H1 (cell line): ENCODE data around the gene PLEKHH3. TPM values are rescaled to one million over a fixed set of nuclear protein-coding genes. Genes with fewer than 3 reads are reported as not detected.

Experiments
- CTCF ChIA-PET: fragments of 300-600 bp; sonication (Branson Sonifier 250); formaldehyde crosslinking; loops from one replicate; lab custom pipeline; 2021; ENCODE audit not compliant: partially characterized antibody; lab: Charles Lee
- POLR2A ChIA-PET: fragments of 300-600 bp; sonication (Branson Sonifier 250); formaldehyde crosslinking; loops from one replicate; lab custom pipeline; 2021; ENCODE audit warnings: inconsistent platforms; ENCODE audit not compliant: partially characterized antibody; lab: Charles Lee
- DNase-seq, 2 experiments: peaks; one replicate each; pipeline versions ENCODE4 v3.0.0 to v3.0.0-alpha.2; 2010 to 2022; ENCODE audit warnings: low spot score in 2 of 2, low read depth in 1 of 2, mixed read lengths in 1 of 2
- FAIRE-seq: peaks from 2 replicates; lab custom pipeline; 2011; peaks lifted over from hg19 to GRCh38; lab: Jason Lieb, UNC
- H2AFZ ChIP-seq: 2 replicates; pipeline ENCODE4 v1.8.1; 2012; ENCODE audit warnings: low read length, inconsistent platforms
- H2AK5ac ChIP-seq: 2 replicates; pipeline ENCODE4 v1.6.1; 2013; ENCODE audit warnings: low read depth, low read length
- H2BK120ac ChIP-seq: replicated peaks from 2 replicates; pipeline ENCODE3; 2013; ENCODE audit warnings: low read depth, low read length, inconsistent platforms
- H2BK12ac ChIP-seq: 2 replicates; pipeline ENCODE4 v1.6.1; 2013; ENCODE audit warnings: low read depth, low read length
- H2BK15ac ChIP-seq: 2 replicates; pipeline ENCODE4 v1.6.1; 2013; ENCODE audit warnings: low read length
- H2BK20ac ChIP-seq: 2 replicates; pipeline ENCODE4 v1.6.1; 2013; ENCODE audit warnings: low read length
- H2BK5ac ChIP-seq: 2 replicates; pipeline ENCODE4 v1.6.1; 2013; ENCODE audit warnings: low read depth, low read length
- H3K14ac ChIP-seq: 2 replicates; pipeline ENCODE4 v1.6.1; 2013; ENCODE audit warnings: inconsistent platforms; ENCODE audit not compliant: insufficient read length
- H3K18ac ChIP-seq: 2 replicates; pipeline ENCODE4 v1.6.1; 2013; ENCODE audit warnings: low read length; ENCODE audit errors: extremely low read depth
- H3K23ac ChIP-seq: 2 replicates; pipeline ENCODE4 v1.6.1; 2013; ENCODE audit warnings: inconsistent platforms; ENCODE audit not compliant: insufficient read length
- H3K23me2 ChIP-seq: 2 replicates; pipeline ENCODE4 v1.6.1; 2013; ENCODE audit warnings: low read depth, low read length
- H3K27ac ChIP-seq: 2 replicates; pipeline ENCODE4 v1.6.1; 2011; ENCODE audit warnings: low read depth, low read length, inconsistent platforms
- H3K27me3 ChIP-seq, 4 experiments: replicated peaks in 1 of 4; 1 replicate in 1 of 4; 2 replicates in 3 of 4; pipeline versions ENCODE4 v1.6.1 to v1.8.1; 2011 to 2013; ENCODE audit warnings: low read length in 3 of 4, mild to moderate bottlenecking in 3 of 4, inconsistent platforms in 2 of 4, mixed read lengths in 2 of 4, moderate library complexity in 1 of 4; ENCODE audit not compliant: control insufficient read depth in 3 of 4, insufficient read depth in 3 of 4; ENCODE audit errors: extremely low read depth in 1 of 4
- H3K36me3 ChIP-seq, 4 experiments: 2 replicates each; pipeline versions ENCODE4 v1.6.1 to v1.8.1; 2011 to 2013; ENCODE audit warnings: mild to moderate bottlenecking in 4 of 4, low read length in 3 of 4, moderate library complexity in 2 of 4, control low read depth in 1 of 4, inconsistent platforms in 1 of 4; ENCODE audit not compliant: insufficient read depth in 4 of 4, control insufficient read depth in 2 of 4
- H3K4ac ChIP-seq: replicated peaks from 2 replicates; pipeline ENCODE3; 2013; ENCODE audit warnings: low read length, low read depth, mixed read lengths, inconsistent platforms; ENCODE audit not compliant: insufficient read length
- H3K4me1 ChIP-seq, 4 experiments: replicated peaks in 1 of 4; 1 replicate in 1 of 4; 2 replicates in 3 of 4; pipeline versions ENCODE4 v1.6.1 to v1.8.1; 2011 to 2013; ENCODE audit warnings: low read length in 3 of 4, inconsistent platforms in 2 of 4, mixed read lengths in 1 of 4; ENCODE audit not compliant: insufficient read depth in 4 of 4, control insufficient read depth in 3 of 4
- H3K4me2 ChIP-seq, 2 experiments: 2 replicates each; pipeline versions ENCODE4 v1.6.1 to v1.8.1; 2011 to 2013; ENCODE audit warnings: low read depth in 2 of 2, low read length in 2 of 2, control low read depth in 1 of 2, inconsistent platforms in 1 of 2, mild to moderate bottlenecking in 1 of 2; ENCODE audit not compliant: insufficient read depth in 1 of 2
- H3K4me3 ChIP-seq, 4 experiments: fragments of 200-600, 300-600 bp in 1 of 4; sonication (generic), shearing (Covaris generic), sonication (Bioruptor Twin) in 1 of 4; 2 replicates each; pipeline versions ENCODE4 v1.5.1 to v1.8.1; 2011 to 2016; ENCODE audit warnings: low read length in 4 of 4, low read depth in 3 of 4, control low read depth in 2 of 4, inconsistent platforms in 2 of 4, mild to moderate bottlenecking in 2 of 4, mixed read lengths in 1 of 4, moderate library complexity in 1 of 4; ENCODE audit not compliant: insufficient read depth in 2 of 4; ENCODE audit errors: extremely low read depth in 1 of 4
- H3K56ac ChIP-seq: replicated peaks from 2 replicates; pipeline ENCODE3; 2013; ENCODE audit warnings: low read depth, mild to moderate bottlenecking, mixed read lengths, low read length, inconsistent platforms; ENCODE audit not compliant: insufficient read length
- H3K79me1 ChIP-seq: 2 replicates; pipeline ENCODE4 v1.6.1; 2013; ENCODE audit warnings: low read depth, low read length, control low read depth
- H3K79me2 ChIP-seq, 2 experiments: 2 replicates each; pipeline versions ENCODE4 v1.6.1 to v1.8.1; 2012 to 2013; ENCODE audit warnings: low read length in 2 of 2, mild to moderate bottlenecking in 2 of 2, inconsistent platforms in 1 of 2; ENCODE audit not compliant: insufficient read depth in 2 of 2, control insufficient read depth in 1 of 2
- H3K9ac ChIP-seq, 4 experiments: replicated peaks in 1 of 4; 1 replicate in 1 of 4; 2 replicates in 3 of 4; pipeline versions ENCODE4 v1.6.1 to v1.8.1; 2011 to 2013; ENCODE audit warnings: low read depth in 3 of 4, low read length in 3 of 4, control low read depth in 2 of 4, mild to moderate bottlenecking in 2 of 4, moderate library complexity in 2 of 4, inconsistent platforms in 1 of 4; ENCODE audit errors: extremely low read depth in 1 of 4
- H3K9me3 ChIP-seq, 2 experiments: 2 replicates each; pipeline versions ENCODE4 v1.6.1 to v1.8.1; 2012 to 2013; ENCODE audit warnings: mild to moderate bottlenecking in 2 of 2, moderate library complexity in 2 of 2, control low read depth in 1 of 2, inconsistent platforms in 1 of 2, low read depth in 1 of 2, low read length in 1 of 2, mixed read lengths in 1 of 2; ENCODE audit not compliant: insufficient read depth in 2 of 2
- H4K20me1 ChIP-seq, 2 experiments: replicated peaks in 1 of 2; 2 replicates each; pipeline versions ENCODE3 to v1.8.1; 2011 to 2013; ENCODE audit warnings: inconsistent platforms in 2 of 2, low read length in 2 of 2, mild to moderate bottlenecking in 1 of 2; ENCODE audit not compliant: insufficient read depth in 2 of 2, control insufficient read depth in 1 of 2
- H4K5ac ChIP-seq: 2 replicates; pipeline ENCODE4 v1.6.1; 2013; ENCODE audit warnings: low read length, low read depth, mixed read lengths, inconsistent platforms; ENCODE audit not compliant: insufficient read length
- H4K8ac ChIP-seq: 2 replicates; pipeline ENCODE4 v1.8.0; 2013; ENCODE audit warnings: mild to moderate bottlenecking, moderate library complexity, low read length, inconsistent platforms; ENCODE audit not compliant: insufficient read depth; ENCODE audit errors: extremely low read depth
- H4K91ac ChIP-seq: replicated peaks from 2 replicates; pipeline ENCODE3; 2013; ENCODE audit warnings: low read length, mixed read lengths, inconsistent platforms; ENCODE audit not compliant: insufficient read length
- CBX8 ChIP-seq: fragments of 300-800, 300-1000 bp; sonication (generic); IDR thresholded peaks from 2 replicates; pipeline ENCODE4 v1.7.1; 2016; ENCODE audit warnings: low read depth, low read length, borderline replicate concordance
- NANOG ChIP-seq: IDR thresholded peaks from 2 replicates; pipeline ENCODE4 v1.6.1; 2011; ENCODE audit warnings: low read length, low read depth, mild to moderate bottlenecking, inconsistent platforms; ENCODE audit not compliant: insufficient read depth, poor library complexity, severe bottlenecking
- SAP30 ChIP-seq: fragments of 300-600 bp; sonication (generic); IDR thresholded peaks from 2 replicates; pipeline ENCODE4 v1.7.1; 2012; ENCODE audit warnings: low read length, moderate library complexity, mild to moderate bottlenecking, inconsistent platforms; ENCODE audit not compliant: insufficient read depth, insufficient replicate concordance
- WGBS, 2 experiments: shearing (Covaris generic) in 1 of 2; methylation state at CpG; one replicate each; pipeline versions ENCODE4 v1.1.6 to v1.1.7; 2013 to 2015; ENCODE audit warnings: low lambda C conversion rate in 2 of 2, mixed read lengths in 2 of 2, inconsistent platforms in 1 of 2, low coverage in 1 of 2, missing lambda C conversion rate in 1 of 2; ENCODE audit not compliant: insufficient replicate concordance in 2 of 2, insufficient coverage in 1 of 2, insufficient read length in 1 of 2; ENCODE audit errors: extremely low coverage in 1 of 2, missing lambda C conversion rate in 1 of 2; 5-methylcytosine and 5-hydroxymethylcytosine counted together
- polyA plus RNA-seq, 7 experiments: library from polyadenylated mRNA; depleted of rRNA in 3 of 7; stranded (reverse) in 5 of 7; unstranded in 2 of 7; fragments of >200 nt in 5 of 7; fragments of 200-250 nt in 2 of 7; gene quantifications; 1 replicate in 5 of 7; 2 replicates in 1 of 7; 4 replicates in 1 of 7; pipeline versions ENCODE4 v1.2.1 to v1.2.3, GENCODE V29; 2011 to 2013; ENCODE audit warnings: missing spikeins in 2 of 7, mixed read lengths in 2 of 7
- total RNA-seq: library from RNA; stranded (reverse); fragmentation: NEBNext Ultra II Directional; extraction: Animal tissue kit (Norgen Biotek cat#: 25700); gene quantifications from 2 replicates; pipeline ENCODE4 v1.2.1, GENCODE V29; 2021
- TF ChIP-seq, protein P1 (sequence below): IDR thresholded peaks from 2 replicates; pipeline ENCODE4 v1.6.1; 2011; ENCODE audit warnings: low read length, improper control_type of control experiment

Gene PLEKHH3
- total and polyA plus RNA-seq, 2 of the 8 experiments (the other 6 are each of a cell fraction or from before 2014, with no cell fraction given), result 11.1 to 13.5 TPM

DNA sequence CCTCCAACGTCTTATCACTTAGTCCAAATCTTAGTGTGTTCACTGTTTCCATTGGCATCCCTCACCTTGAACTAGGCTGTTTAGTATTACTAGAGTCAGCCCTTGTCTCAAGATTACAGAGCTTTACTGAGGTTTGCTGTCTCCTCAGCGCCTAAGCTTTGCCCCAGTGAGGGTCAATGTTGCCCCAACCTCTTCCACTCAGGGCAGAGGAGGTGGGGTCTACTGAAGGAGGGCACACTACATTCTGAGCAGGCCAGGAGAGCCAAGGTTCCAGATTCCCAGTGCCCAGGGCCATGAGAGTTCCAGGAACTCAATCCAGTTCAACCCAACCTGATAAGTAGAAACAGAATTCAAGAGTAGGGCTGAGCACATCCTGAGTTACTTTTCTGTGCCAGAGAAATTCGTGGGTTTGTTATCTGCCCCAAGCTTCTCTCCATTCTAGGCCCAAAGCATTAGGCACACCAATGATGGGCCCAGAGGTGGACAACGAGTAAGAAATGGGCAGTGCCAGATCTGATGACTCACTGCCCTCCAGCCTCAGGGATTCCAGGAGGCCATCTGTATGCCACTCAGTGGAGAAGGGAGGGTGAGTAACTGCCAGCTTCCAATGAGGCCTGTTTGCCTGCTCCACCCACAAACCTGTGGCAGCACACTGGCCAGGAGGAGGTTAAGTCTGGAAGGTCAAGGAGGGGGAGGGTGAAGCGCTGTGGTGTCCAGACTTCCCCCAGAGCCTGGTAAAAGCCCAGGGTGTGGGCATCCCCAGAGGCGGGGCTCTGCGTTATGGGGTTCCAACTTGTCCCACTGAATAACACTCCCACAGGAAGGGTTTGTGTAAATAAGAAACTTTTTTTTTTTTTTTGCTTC lies 9.5 kb downstream of the PLEKHH3 start:
- POLR2A ChIA-PET, result interaction anchor here (0.8 to 16.6 kb wide), 8 partner anchors 3 to 130 kb away, joined by 3 to 239 read pairs (median 4); partner anchors contain the start of genes CCR10, CNTNAP1, PLEKHH3 and TUBG2
- no peak overlapping the region; the same call in 1 of the 2 replicates for H2BK5ac ChIP-seq
- no peak overlapping the region for H3K27ac ChIP-seq
- no peak overlapping the region for H3K4me2 ChIP-seq
- H3K18ac ChIP-seq, result no peak overlapping the region
- no peak for DNase-seq
- no peaks in the 10 kb centered on the region for H3K79me2 ChIP-seq
- no peak overlapping the region for H2BK120ac ChIP-seq
- H2AK5ac ChIP-seq, result no peak overlapping the region
- peaks cover 0 to 6% of the 10 kb centered on the region in 2 experiments for H4K20me1 ChIP-seq
- no peak overlapping the region for H3K9ac ChIP-seq
- no peaks in the 10 kb centered on the region for H3K9me3 ChIP-seq
- FAIRE-seq, result no peak
- no peak overlapping the region for H2BK12ac ChIP-seq
- H4K91ac ChIP-seq, result no peak overlapping the region
- H3K23ac ChIP-seq, result no peak overlapping the region
- H4K8ac ChIP-seq, result no peak overlapping the region
- peaks cover 0 to 26% (median 19%) of the 10 kb centered on the region in 4 experiments; a peak in 6 of 7 replicates for H3K4me1 ChIP-seq
- no peak for TF ChIP-seq NANOG
- TF ChIP-seq, protein P1, sequence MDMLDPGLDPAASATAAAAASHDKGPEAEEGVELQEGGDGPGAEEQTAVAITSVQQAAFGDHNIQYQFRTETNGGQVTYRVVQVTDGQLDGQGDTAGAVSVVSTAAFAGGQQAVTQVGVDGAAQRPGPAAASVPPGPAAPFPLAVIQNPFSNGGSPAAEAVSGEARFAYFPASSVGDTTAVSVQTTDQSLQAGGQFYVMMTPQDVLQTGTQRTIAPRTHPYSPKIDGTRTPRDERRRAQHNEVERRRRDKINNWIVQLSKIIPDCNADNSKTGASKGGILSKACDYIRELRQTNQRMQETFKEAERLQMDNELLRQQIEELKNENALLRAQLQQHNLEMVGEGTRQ, result no peak
- no peak for TF ChIP-seq SAP30
- TF ChIP-seq CBX8, result no peak
- H3K79me1 ChIP-seq, result no peaks in the 10 kb centered on the region
- WGBS, 2 experiments, result 74% methylated on average over 7 of the region's 7 CpGs; no CpG with 5 or more reads in 1 of the 2 experiments
- H3K14ac ChIP-seq, result no peak overlapping the region
- H3K4me3 ChIP-seq, result no peak overlapping the region
- no peak overlapping the region for H2BK20ac ChIP-seq
- H3K56ac ChIP-seq, result no peak overlapping the region
- peaks cover 18% of the 10 kb centered on the region for H3K23me2 ChIP-seq
- H3K36me3 ChIP-seq, result peaks cover 8 to 39% (median 15%) of the 10 kb centered on the region in 4 experiments; a peak in 6 of 8 replicates
- H2BK15ac ChIP-seq, result no peak overlapping the region
- CTCF ChIA-PET, result interaction anchor here (1.0 to 7.1 kb wide), 5 partner anchors 13 to 96 kb away, joined by 3 to 56 read pairs (median 4); partner anchors contain the start of genes CCR10 and PSMC3IP
- H3K27me3 ChIP-seq, result peaks cover 2 to 16% (median 12%) of the 10 kb centered on the region in 4 experiments; a peak in 6 of 7 replicates
- H4K5ac ChIP-seq, result no peak overlapping the region
- H2AFZ ChIP-seq, result no peak overlapping the region
- H3K4ac ChIP-seq, result no peak overlapping the region
